Endothelial cell of umbilical vein (primary cell): ENCODE data around the gene DIP2C. TPM values are rescaled to one million over a fixed set of nuclear protein-coding genes. Genes with fewer than 3 reads are reported as not detected.

ENCODE experiments used
- BruUV-seq: library from RNA; stranded (reverse); fragments of 400-500 nt; replicated peaks from 2 replicates; lab custom pipeline; 2021; lab: Mats Ljungman, UMichigan
- CTCF ChIA-PET: fragments of 300-600, 350-600 bp; sonication (Branson Sonifier 250); formaldehyde crosslinking; loops from one replicate; lab custom pipeline; 2021; ENCODE audit warnings: antibody characterized with exemption, inconsistent platforms; lab: Charles Lee
- POLR2A ChIA-PET: fragments of 300-600, 350-600 bp; sonication (Branson Sonifier 250); formaldehyde crosslinking; loops from one replicate; lab custom pipeline; 2021; ENCODE audit warnings: antibody characterized with exemption, inconsistent platforms; lab: Charles Lee
- DNase-seq: peaks from one replicate; pipeline ENCODE4 v3.0.0-alpha.2; 2011; ENCODE audit warnings: low read depth, low spot score
- FAIRE-seq: peaks from 2 replicates; lab custom pipeline; 2011; peaks lifted over from hg19 to GRCh38; lab: Jason Lieb, UNC
- H2AFZ ChIP-seq: 2 replicates; pipeline ENCODE4 v1.6.0; 2012; ENCODE audit warnings: low read depth, low read length, control low read depth, inconsistent platforms
- H3K27ac ChIP-seq: 2 replicates; pipeline ENCODE4 v1.5.1; 2011; ENCODE audit warnings: low read depth, mild to moderate bottlenecking, control low read depth, low read length, moderate library complexity; ENCODE audit not compliant: insufficient read depth
- H3K27me3 ChIP-seq, 2 experiments: 2 replicates each; pipeline versions ENCODE4 v1.6.0 to v1.6.1; 2011; ENCODE audit warnings: low read length in 2 of 2, mixed read lengths in 1 of 2; ENCODE audit not compliant: control insufficient read depth in 2 of 2, insufficient read depth in 2 of 2
- H3K36me3 ChIP-seq, 2 experiments: 2 replicates in 1 of 2; 3 replicates in 1 of 2; pipeline ENCODE4 v1.5.1; 2011; ENCODE audit warnings: low read length in 2 of 2, mild to moderate bottlenecking in 1 of 2, moderate library complexity in 1 of 2; ENCODE audit not compliant: control insufficient read depth in 2 of 2, insufficient read depth in 2 of 2; ENCODE audit errors: extremely low read depth in 1 of 2
- H3K4me1 ChIP-seq: 3 replicates; pipeline ENCODE4 v1.5.1; 2011; ENCODE audit warnings: mild to moderate bottlenecking, low read length; ENCODE audit not compliant: control insufficient read depth, insufficient read depth; ENCODE audit errors: extremely low read depth
- H3K4me2 ChIP-seq: 2 replicates; pipeline ENCODE4 v1.6.1; 2011; ENCODE audit warnings: low read length, control low read depth, mixed read lengths; ENCODE audit not compliant: insufficient read depth
- H3K4me3 ChIP-seq, 3 experiments: fragments of 200-600 bp in 1 of 3; sonication (generic), shearing (Covaris generic) in 1 of 3; replicated peaks in 1 of 3; 2 replicates each; pipeline ENCODE4 v1.5.1; 2011 to 2016; ENCODE audit warnings: control low read depth in 3 of 3, low read length in 3 of 3, mild to moderate bottlenecking in 2 of 3, inconsistent platforms in 1 of 3, low read depth in 1 of 3, moderate library complexity in 1 of 3; ENCODE audit not compliant: insufficient read depth in 1 of 3
- H3K79me2 ChIP-seq: 2 replicates; pipeline ENCODE4 v1.6.0; 2012; ENCODE audit warnings: low read length, inconsistent platforms; ENCODE audit not compliant: control insufficient read depth, insufficient read depth
- H3K9ac ChIP-seq: replicated peaks from 2 replicates; pipeline ENCODE3; 2011; ENCODE audit warnings: low read length, control low read depth; ENCODE audit not compliant: insufficient read depth; ENCODE audit errors: extremely low read depth
- H3K9me1 ChIP-seq: replicated peaks from 3 replicates; pipeline ENCODE4 v1.6.0; 2011; ENCODE audit warnings: mild to moderate bottlenecking, low read length; ENCODE audit not compliant: control insufficient read depth, insufficient read depth; ENCODE audit errors: extremely low read depth
- H3K9me3 ChIP-seq: replicated peaks from 2 replicates; pipeline ENCODE4 v1.5.1; 2012; ENCODE audit warnings: low read length, inconsistent platforms; ENCODE audit not compliant: control insufficient read depth, insufficient read depth
- H4K20me1 ChIP-seq: replicated peaks from 2 replicates; pipeline ENCODE3; 2011; ENCODE audit warnings: mild to moderate bottlenecking, low read length; ENCODE audit not compliant: control insufficient read depth, insufficient read depth; ENCODE audit errors: extremely low read depth
- CTCF ChIP-seq, 2 donors: IDR thresholded peaks; 1 replicate in 1 of 2; 2 replicates in 1 of 2; pipeline ENCODE4 v1.5.1; 2011; ENCODE audit warnings: low read length in 2 of 2, mild to moderate bottlenecking in 2 of 2, moderate library complexity in 2 of 2, control low read depth in 1 of 2, inconsistent platforms in 1 of 2, low read depth in 1 of 2; ENCODE audit not compliant: insufficient read depth in 1 of 2; ENCODE audit errors: extremely low read depth in 1 of 2
- EZH2 ChIP-seq: IDR thresholded peaks from 2 replicates; pipeline ENCODE4 v1.6.1; 2012; ENCODE audit warnings: borderline replicate concordance, low read depth, mild to moderate bottlenecking, moderate library complexity, low read length, inconsistent platforms; ENCODE audit not compliant: severe bottlenecking
- FOS ChIP-seq: IDR thresholded peaks from 2 replicates; pipeline ENCODE4 v1.6.1; 2011; ENCODE audit warnings: mild to moderate bottlenecking, low read length, moderate library complexity, borderline replicate concordance; ENCODE audit not compliant: insufficient read depth
- GATA2 ChIP-seq: IDR thresholded peaks from 2 replicates; pipeline ENCODE4 v1.7.0; 2011; ENCODE audit warnings: low read depth, mild to moderate bottlenecking, moderate library complexity, mixed read lengths, low read length; ENCODE audit not compliant: insufficient read length, insufficient read depth
- JUN ChIP-seq: IDR thresholded peaks from 2 replicates; pipeline ENCODE4 v1.6.1; 2011; ENCODE audit warnings: borderline replicate concordance, low read depth; ENCODE audit not compliant: insufficient read length, insufficient read depth
- MYC ChIP-seq: IDR thresholded peaks from one replicate; pipeline ENCODE4 v1.6.1; 2011; ENCODE audit warnings: mild to moderate bottlenecking, low read depth, low read length
- POLR2A ChIP-seq: IDR thresholded peaks from 2 replicates; pipeline ENCODE4 v1.6.1; 2012; ENCODE audit warnings: low read depth, mild to moderate bottlenecking, control low read depth, low read length
- POLR2AphosphoS5 ChIP-seq: IDR thresholded peaks from 2 replicates; pipeline ENCODE4 v1.6.1; 2012; ENCODE audit warnings: low read depth, mild to moderate bottlenecking, control low read depth, low read length, moderate library complexity; ENCODE audit not compliant: insufficient read depth
- dilution Hi-C: fragments of 300-500 bp; cut with MboI; formaldehyde crosslinking; loops from one replicate; pipeline ENCODE4 v1.15.0; 2019; ENCODE audit warnings: low sequenced_read_pairs; ENCODE audit not compliant: extremely low pct_ligation_motif_present
- intact Hi-C: fragments of 100-400 bp; cut with micrococcal nuclease; formaldehyde crosslinking; loops from one replicate; pipeline ENCODE4 v1.10.0; 2022
- polyA plus RNA-seq, 4 experiments: library from polyadenylated mRNA; depleted of rRNA in 3 of 4; stranded (reverse) in 3 of 4; unstranded in 1 of 4; fragments of >200 nt; gene quantifications; 2 replicates each; pipeline versions ENCODE4 v1.2.1 to v1.2.3, GENCODE V29; 2011 to 2012; ENCODE audit warnings: missing spikeins in 1 of 4
- total RNA-seq: library from RNA; stranded (reverse); gene quantifications from 2 replicates; pipeline ENCODE4 v1.2.3, GENCODE V29; 2021
- TF ChIP-seq, protein P1 (sequence below): IDR thresholded peaks from 2 replicates; pipeline ENCODE4 v1.6.1; 2011; ENCODE audit not compliant: insufficient read depth, insufficient read length

DIP2C gene
- total and polyA plus RNA-seq, 2 donors (not counting 3 experiments of a cell fraction or from before 2014, with no cell fraction given): 3.6 to 10.7 TPM

DNA sequence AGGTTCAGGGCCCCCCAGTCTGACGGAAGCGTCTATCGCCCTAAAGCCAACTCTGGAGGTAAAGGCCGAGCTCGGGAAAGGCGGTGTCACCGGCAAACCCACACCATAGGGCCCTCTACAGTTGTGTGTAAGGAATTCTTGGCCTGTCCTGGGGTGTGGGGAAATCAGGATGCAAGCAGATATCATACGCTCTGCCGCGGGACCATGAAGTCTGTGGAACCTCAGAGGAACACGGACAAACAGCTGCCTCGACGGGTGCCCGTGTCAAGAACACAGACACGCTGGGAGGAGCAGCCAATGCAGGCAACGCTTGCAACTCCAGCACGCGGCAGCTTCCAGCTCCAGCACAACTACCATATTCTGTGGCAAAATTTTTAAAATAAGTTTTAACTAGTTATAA lies 157.9 kb downstream of the DIP2C start:
- no peaks in the 10 kb centered on the region for H3K4me1 ChIP-seq
- no peak for FAIRE-seq
- CTCF ChIA-PET: no interaction called here

More for the DNA sequence above, 157.9 kb downstream of the DIP2C start:
- Histone ChIP-seq H3K27me3 (no peaks in the 10 kb centered on the region), H3K9ac (no peak overlapping the region), H2AFZ (no peak overlapping the region), H3K4me2 (no peak overlapping the region), H4K20me1 (no peaks in the 10 kb centered on the region), H3K36me3 (no peaks in the 10 kb centered on the region), H3K9me1 (no peaks in the 10 kb centered on the region), H3K4me3 (no peak overlapping the region), H3K27ac (no peak overlapping the region), H3K9me3 (no peaks in the 10 kb centered on the region), H3K79me2 (no peaks in the 10 kb centered on the region)
- no TSS peak for BruUV-seq
- TF ChIP-seq GATA2 (no peak), MYC (no peak), JUN (no peak), POLR2A (no peak), EZH2 (no peak), POLR2AphosphoS5 (no peak), CTCF (IDR thresholded peaks at IDR 0.05; ENCODE audit: extremely low read depth in 1 of 2, insufficient read depth in 1 of 2, low read depth in 1 of 2, low read length in 2 of 2) (no peak), FOS (no peak)
- TF ChIP-seq, protein P1, sequence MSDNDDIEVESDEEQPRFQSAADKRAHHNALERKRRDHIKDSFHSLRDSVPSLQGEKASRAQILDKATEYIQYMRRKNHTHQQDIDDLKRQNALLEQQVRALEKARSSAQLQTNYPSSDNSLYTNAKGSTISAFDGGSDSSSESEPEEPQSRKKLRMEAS: no peak
- POLR2A ChIA-PET: no interaction called here
- dilution Hi-C loops (no loop called here), intact Hi-C loops (no loop called here)
- DNase-seq: no peak
